Heart left ventricle (tissue), 16 donors: ENCODE measurements around the gene SLC26A8. TPM values are rescaled to one million over a fixed set of nuclear protein-coding genes. Genes with fewer than 3 reads are reported as not detected.

ENCODE experiments used
- ATAC-seq, 4 donors: fragments of 200-7000 bp; cut with Tn5 transposase; one replicate each; pipeline ENCODE4 v1.9.1; 2020 to 2022; ENCODE audit warnings: moderate library complexity in 4 of 4, mild to moderate bottlenecking in 3 of 4, moderate number of reproducible peaks in 1 of 4
- DNase-seq, 5 donors: peaks; one replicate each; pipeline ENCODE4 v3.0.0-alpha.2; 2020
- H3K27ac ChIP-seq, 12 donors: fragments of 200-600 bp; sonication (generic) in 4 of 12; one replicate each; pipeline versions ENCODE4 v1.5.0 to v1.8.0; 2016 to 2022; ENCODE audit warnings: mild to moderate bottlenecking in 2 of 12
- H3K27me3 ChIP-seq, 9 donors: fragments of 200-600 bp; sonication (generic) in 2 of 9; one replicate each; pipeline versions ENCODE4 v1.5.1 to v1.8.0; 2016 to 2022; ENCODE audit warnings: mild to moderate bottlenecking in 3 of 9
- H3K36me3 ChIP-seq, 9 donors: fragments of 200-600 bp; sonication (generic) in 2 of 9; one replicate each; pipeline versions ENCODE4 v1.5.0 to v1.8.0; 2018 to 2022; ENCODE audit warnings: mild to moderate bottlenecking in 2 of 9
- H3K4me1 ChIP-seq, 12 donors: fragments of 200-600 bp; sonication (generic) in 4 of 12; one replicate each; pipeline versions ENCODE4 v1.5.0 to v1.8.0; 2016 to 2022; ENCODE audit warnings: mild to moderate bottlenecking in 3 of 12
- H3K4me3 ChIP-seq, 12 donors: fragments of 200-600 bp; sonication (generic) in 4 of 12; one replicate each; pipeline versions ENCODE4 v1.5.0 to v1.8.0; 2017 to 2022; ENCODE audit warnings: mild to moderate bottlenecking in 9 of 12, moderate library complexity in 4 of 12
- H3K9me3 ChIP-seq, 12 donors: fragments of 200-600 bp; sonication (generic) in 4 of 12; one replicate each; pipeline versions ENCODE4 v1.5.0 to v1.8.0; 2016 to 2022; ENCODE audit warnings: mild to moderate bottlenecking in 1 of 12
- CTCF ChIP-seq, 12 donors: fragments of 200-600 bp; sonication (generic) in 4 of 12; IDR thresholded peaks; one replicate each; pipeline versions ENCODE4 v1.5.0 to v1.8.0; 2018 to 2022; ENCODE audit warnings: antibody characterized with exemption in 12 of 12, mild to moderate bottlenecking in 5 of 12
- POLR2A ChIP-seq, 2 donors: fragments of 450-650 bp; IDR thresholded peaks; one replicate each; pipeline ENCODE4 v1.6.1; 2017; ENCODE audit warnings: antibody characterized with exemption in 2 of 2, mild to moderate bottlenecking in 2 of 2, moderate library complexity in 2 of 2
- WGBS, 4 donors: extraction: QIAGEN DNeasy Blood & Tissue Kit in 2 of 4; methylation state at CpG; one replicate each; pipeline versions ENCODE4 v1.1.5 to v1.1.7; 2013 to 2018; 5-methylcytosine and 5-hydroxymethylcytosine counted together
- intact Hi-C, 10 donors: fragments of 100-400 bp; cut with DNase I; formaldehyde crosslinking; loops; one replicate each; pipeline versions ENCODE4 v1.11.1 to v1.14.2; 2022
- polyA plus RNA-seq, 2 donors: library from polyadenylated mRNA; stranded (reverse); fragments of 200-250 nt; gene quantifications; one replicate each; pipeline ENCODE4 v1.2.3, GENCODE V29; 2013
- total RNA-seq, 9 donors: library from RNA; depleted of rRNA in 2 of 9; stranded (reverse); fragments of >200 nt in 2 of 9; fragmentation: NEBNext Ultra II Directional in 3 of 9; extraction: Animal tissue kit (Norgen Biotek cat#: 25700) in 3 of 9; gene quantifications; one replicate each; pipeline versions ENCODE4 v1.1.0 to v1.2.4, GENCODE V29; 2016 to 2023
- donor health status: ischemic (EF 13 %, LVEDD 7.1; RV severe dilation, severe dysfunction).
- donor health status: healthy with polysubstance abuse.
- donor health status: DM: no; HTN: yes; CAD: no.
- donor health status: DM: no; HTN: no; CAD: no.
- donor health status: ischemic (EF 25% LVEDD 6.9; RV normal size, moderate dysfunction).
- donor health status: ischemic (EF 25% LVEDD 5.7; RV mildly dilated, moderate dysfunction).
- donor health status: healthy.
- donor health status: DM: yes; HTN: yes; CAD: no.
- donor health status: ischemic (EF 35%, LVEDD 5.7; RV mildly dilated, moderate dysfunction).
- donor health status: nonischemic (EF 11% LVEDD 7.7; RV severe dilation, severe dysfunction).
- donor health status: DM: yes; HTN: yes; CAD: no.
- donor health status: PGD.
- donor health status: ischemic (EF 29% LVEDD 5.4; RV normal size, mild dysfunction).
- donor health status: nonischemic (EF 23%, LVEDD 6.1; RV moderate dilation, normal function).

SLC26A8 gene
- total and polyA plus RNA-seq, 11 donors, result 0.08 to 0.36 (median 0.29) TPM; not detected in 6

GRCh38 chr6:35929601-35930000 is 94.8 kb downstream of the SLC26A8 start:
- 80 to 96% (median 85%) methylated on average over 1 of the region's 1 CpG for WGBS, 4 donors
- no peaks in the 10 kb centered on the region for H3K36me3 ChIP-seq

GRCh38 chr6:35926509-35927215 is 97.8 kb downstream of the SLC26A8 start:
- no peaks in the 10 kb centered on the region for H3K36me3 ChIP-seq
- intact Hi-C loops, result loop anchor here in 1 of 10 donors (10.0 kb wide), 1 partner anchor 178 kb away; no protein-coding TSS in a partner anchor
- H3K9me3 ChIP-seq, result no peaks in the 10 kb centered on the region
- H3K27me3 ChIP-seq, result no peaks in the 10 kb centered on the region
- H3K4me3 ChIP-seq, result no peak overlapping the region
- H3K27ac ChIP-seq, result no peak overlapping the region
- no peak for ATAC-seq
- peaks cover 0 to 5% (median 3%) of the 10 kb centered on the region in 12 donors for H3K4me1 ChIP-seq
- TF ChIP-seq CTCF (IDR thresholded peaks at IDR 0.05), result no peak
- TF ChIP-seq POLR2A (IDR thresholded peaks at IDR 0.05), result no peak
- 83 to 92% (median 85%) methylated on average over 2 of the region's 2 CpGs for WGBS, 4 donors
- no peak for DNase-seq

More at GRCh38 chr6:35929601-35930000, 94.8 kb downstream of the SLC26A8 start:
- Histone ChIP-seq H3K4me3 (no peak overlapping the region), H3K27me3 (no peaks in the 10 kb centered on the region), H3K27ac (no peak overlapping the region), H3K9me3 (no peaks in the 10 kb centered on the region), H3K4me1 (no peaks in the 10 kb centered on the region)
- intact Hi-C loops, result loop anchor here in 1 of 10 donors (10.0 kb wide), 1 partner anchor 175 kb away; no protein-coding TSS in a partner anchor
- TF ChIP-seq POLR2A (IDR thresholded peaks at IDR 0.05) (no peak), CTCF (IDR thresholded peaks at IDR 0.05) (no peak)
- ATAC-seq (no peak), DNase-seq (no peak)

GRCh38 chr6:35925961-35926360 is 98.5 kb downstream of the SLC26A8 start:
- peaks cover 0 to 10% (median 8%) of the 10 kb centered on the region in 12 donors for H3K4me1 ChIP-seq
- H3K9me3 ChIP-seq, result no peaks in the 10 kb centered on the region
- DNase-seq (no peak), ATAC-seq (no peak)
- H3K4me3 ChIP-seq, result no peak overlapping the region
- intact Hi-C loops, result loop anchor here in 1 of 10 donors (10.0 kb wide), 1 partner anchor 179 kb away; no protein-coding TSS in a partner anchor
- no peaks in the 10 kb centered on the region for H3K36me3 ChIP-seq
- no peak overlapping the region for H3K27ac ChIP-seq
- TF ChIP-seq POLR2A (IDR thresholded peaks at IDR 0.05) (no peak), CTCF (IDR thresholded peaks at IDR 0.05) (no peak)
- no peaks in the 10 kb centered on the region for H3K27me3 ChIP-seq
- 86 to 92% (median 87%) methylated on average over 3 of the region's 3 CpGs for WGBS, 4 donors

- intact Hi-C loops, result loop anchor here in 2 of 10 donors (5.0 to 10.0 kb wide), 2 partner anchors 103 to 181 kb away; partner anchors contain the start of gene MAPK14 (in 1 of the 2)
- no peaks in the 10 kb centered on the region for H3K9me3 ChIP-seq
- TF ChIP-seq CTCF (IDR thresholded peaks at IDR 0.05), result no peak
- H3K4me3 ChIP-seq, result no peak overlapping the region
- peaks cover 0 to 20% (median 9%) of the 10 kb centered on the region in 12 donors for H3K4me1 ChIP-seq
- DNase-seq, result no peak
- H3K36me3 ChIP-seq, result no peaks in the 10 kb centered on the region
- WGBS, 4 donors, result 92 to 100% (median 95%) methylated on average over 1 of the region's 1 CpG
- no peak overlapping the region for H3K27ac ChIP-seq
- no peaks in the 10 kb centered on the region for H3K27me3 ChIP-seq
- ATAC-seq, result no peak
These were observed 100.3 kb downstream of the SLC26A8 start for GRCh38 chr6:35924146-35924545.
